ENCODE data around the gene RHBDD1. TPM values are rescaled to one million over a fixed set of nuclear protein-coding genes. Genes with fewer than 3 reads are reported as not detected.

RHBDD1 gene
- total RNA-seq, 2 donors from 2014 or later, result 10.2 to 17.3 TPM

DNA sequence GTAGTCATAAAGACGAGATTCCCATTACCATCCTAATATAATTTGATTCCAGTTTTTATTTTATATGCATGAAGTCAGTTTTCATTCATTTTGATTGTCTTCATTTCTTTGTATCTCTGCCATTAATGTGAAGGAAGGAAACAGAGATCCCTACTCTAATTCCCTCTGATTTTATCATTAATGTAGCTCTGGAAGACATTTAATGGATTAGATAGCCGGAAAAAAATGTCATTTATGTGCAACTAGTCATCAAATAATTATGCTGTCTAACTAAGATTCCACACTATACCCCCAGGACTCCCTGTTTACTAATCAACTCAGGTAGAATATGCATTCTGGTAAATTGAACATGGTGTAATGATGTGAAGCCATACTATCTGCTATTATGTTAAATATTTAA, 19.9 kb downstream of the RHBDD1 start:
- no peak overlapping the region for H3K27ac ChIP-seq
- ATAC-seq (ENCODE audit: insufficient number of reproducible peaks, low FRiP score, low read depth) (no peak), DNase-seq (ENCODE audit: low spot score) (no peak)
- TF ChIP-seq, protein P1, sequence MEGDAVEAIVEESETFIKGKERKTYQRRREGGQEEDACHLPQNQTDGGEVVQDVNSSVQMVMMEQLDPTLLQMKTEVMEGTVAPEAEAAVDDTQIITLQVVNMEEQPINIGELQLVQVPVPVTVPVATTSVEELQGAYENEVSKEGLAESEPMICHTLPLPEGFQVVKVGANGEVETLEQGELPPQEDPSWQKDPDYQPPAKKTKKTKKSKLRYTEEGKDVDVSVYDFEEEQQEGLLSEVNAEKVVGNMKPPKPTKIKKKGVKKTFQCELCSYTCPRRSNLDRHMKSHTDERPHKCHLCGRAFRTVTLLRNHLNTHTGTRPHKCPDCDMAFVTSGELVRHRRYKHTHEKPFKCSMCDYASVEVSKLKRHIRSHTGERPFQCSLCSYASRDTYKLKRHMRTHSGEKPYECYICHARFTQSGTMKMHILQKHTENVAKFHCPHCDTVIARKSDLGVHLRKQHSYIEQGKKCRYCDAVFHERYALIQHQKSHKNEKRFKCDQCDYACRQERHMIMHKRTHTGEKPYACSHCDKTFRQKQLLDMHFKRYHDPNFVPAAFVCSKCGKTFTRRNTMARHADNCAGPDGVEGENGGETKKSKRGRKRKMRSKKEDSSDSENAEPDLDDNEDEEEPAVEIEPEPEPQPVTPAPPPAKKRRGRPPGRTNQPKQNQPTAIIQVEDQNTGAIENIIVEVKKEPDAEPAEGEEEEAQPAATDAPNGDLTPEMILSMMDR (IDR thresholded peaks at IDR 0.05), result no peak
- no peaks in the 10 kb centered on the region for H3K36me3 ChIP-seq
- no peaks in the 10 kb centered on the region for H3K27me3 ChIP-seq (replicated peaks; ENCODE audit: insufficient read depth)
- no peak overlapping the region for H3K4me3 ChIP-seq
- H3K4me1 ChIP-seq (ENCODE audit: control insufficient read depth in 1 of 2, low read depth in 2 of 2), result no peaks in the 10 kb centered on the region
- H3K9me3 ChIP-seq, result no peaks in the 10 kb centered on the region

DNA sequence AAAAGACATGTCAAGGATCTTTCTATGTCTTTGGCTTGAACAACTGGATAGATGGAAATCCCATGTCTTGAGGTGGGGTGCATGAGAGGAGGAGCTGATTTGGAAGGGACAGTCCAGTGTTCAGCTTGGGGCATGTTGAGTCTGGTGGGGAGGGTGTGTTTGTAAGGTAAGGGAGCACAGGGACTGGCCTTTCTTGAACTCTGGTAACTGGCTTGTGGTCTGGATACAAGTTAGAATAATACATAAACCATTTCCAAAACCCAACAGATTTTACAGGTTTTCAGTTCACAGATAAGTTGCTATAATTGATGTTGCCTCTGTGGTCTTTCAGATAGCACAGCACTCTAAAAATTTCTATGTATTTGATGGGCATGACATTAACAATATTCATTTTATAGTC, 24.2 kb downstream of the RHBDD1 start:
- Histone ChIP-seq H3K4me3 (no peak overlapping the region), H3K9me3 (no peaks in the 10 kb centered on the region), H3K27me3 (replicated peaks; ENCODE audit: insufficient read depth) (no peaks in the 10 kb centered on the region), H3K27ac (no peak overlapping the region), H3K36me3 (peaks cover 2% of the 10 kb centered on the region), H3K4me1 (ENCODE audit: control insufficient read depth in 1 of 2, low read depth in 2 of 2) (peaks cover 0 to 5% of the 10 kb centered on the region in 2 donors)
- no peak for ATAC-seq (ENCODE audit: insufficient number of reproducible peaks, low FRiP score, low read depth)
- TF ChIP-seq, protein P1 (IDR thresholded peaks at IDR 0.05), result no peak
- DNase-seq (ENCODE audit: low spot score), result no peak

DNA sequence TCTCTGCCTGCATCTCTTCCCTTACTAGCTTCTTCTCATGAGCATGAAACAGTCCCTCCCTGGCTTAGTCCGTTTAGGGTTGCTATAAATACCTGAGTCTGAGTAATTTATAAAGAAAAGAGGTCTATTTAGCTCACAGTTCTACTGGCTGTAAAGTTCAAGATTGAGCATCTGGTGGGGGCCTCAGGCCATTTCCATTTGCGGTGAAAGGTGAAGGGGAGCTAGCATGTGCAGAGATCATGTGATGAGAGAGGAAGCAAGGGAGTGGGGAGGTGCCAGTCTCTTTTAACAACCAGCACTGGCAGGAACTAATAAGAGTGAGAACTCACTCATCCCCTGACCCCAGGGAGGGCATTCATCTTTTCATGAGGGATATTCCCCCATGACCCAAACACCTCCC, 26.8 kb downstream of the RHBDD1 start:
- ATAC-seq (ENCODE audit: insufficient number of reproducible peaks, low FRiP score, low read depth), result no peak
- H3K27ac ChIP-seq, result no peak overlapping the region
- no peak for DNase-seq (ENCODE audit: low spot score)
- no peaks in the 10 kb centered on the region for H3K9me3 ChIP-seq
- TF ChIP-seq, protein P1 (IDR thresholded peaks at IDR 0.05), result no peak
- peaks cover 9% of the 10 kb centered on the region for H3K36me3 ChIP-seq
- H3K4me3 ChIP-seq, result no peak overlapping the region
- H3K27me3 ChIP-seq (replicated peaks; ENCODE audit: insufficient read depth), result no peaks in the 10 kb centered on the region
- H3K4me1 ChIP-seq (ENCODE audit: control insufficient read depth in 1 of 2, low read depth in 2 of 2), result peaks cover 0 to 5% of the 10 kb centered on the region in 2 donors

DNA sequence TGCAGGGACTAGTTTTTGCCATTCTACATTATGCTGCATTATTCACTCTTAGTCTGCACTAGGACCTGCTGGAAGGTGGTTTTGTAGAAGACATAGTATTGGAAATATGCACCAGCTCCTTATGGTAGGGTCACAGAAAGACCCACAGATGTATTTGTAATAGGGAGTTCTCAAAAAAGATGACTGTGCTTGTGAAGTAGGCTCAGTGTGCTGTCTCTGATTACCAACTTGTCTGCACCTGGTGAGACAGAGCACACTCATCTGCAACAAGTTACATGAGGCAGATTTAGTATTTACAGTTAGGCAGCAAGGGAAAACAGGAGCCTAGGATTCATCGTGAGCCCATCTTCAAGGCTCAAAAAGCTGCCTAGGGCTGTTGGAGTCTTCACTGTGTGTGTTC, 29.4 kb downstream of the RHBDD1 start:
- Histone ChIP-seq H3K36me3 (peaks cover 13% of the 10 kb centered on the region), H3K4me1 (ENCODE audit: control insufficient read depth in 1 of 2, low read depth in 2 of 2) (peaks cover 0 to 5% of the 10 kb centered on the region in 2 donors)
- ATAC-seq (ENCODE audit: insufficient number of reproducible peaks, low FRiP score, low read depth), result no peak

DNA sequence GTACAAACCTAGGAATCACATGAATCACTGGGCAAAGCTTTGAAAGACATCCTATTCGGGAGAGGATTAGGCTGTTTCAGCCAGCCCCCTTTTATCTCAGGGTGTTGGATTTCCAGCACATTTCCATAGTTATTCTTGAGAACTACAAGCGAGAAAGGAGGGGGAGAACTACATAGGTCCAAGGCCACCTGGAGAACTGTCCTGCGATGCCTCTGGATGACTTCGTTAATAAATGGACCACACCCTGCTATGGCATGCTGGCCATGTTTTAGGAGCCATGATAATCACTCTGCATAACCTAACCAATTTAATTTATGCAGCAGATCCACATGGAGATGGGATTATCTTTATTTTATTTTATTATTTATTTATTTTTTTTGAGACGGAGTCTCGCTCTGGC, 29.9 kb downstream of the RHBDD1 start:
- Histone ChIP-seq H3K4me1 (ENCODE audit: control insufficient read depth in 1 of 2, low read depth in 2 of 2) (peaks cover 0 to 5% of the 10 kb centered on the region in 2 donors), H3K27me3 (replicated peaks; ENCODE audit: insufficient read depth) (no peaks in the 10 kb centered on the region), H3K9me3 (no peaks in the 10 kb centered on the region), H3K36me3 (peaks cover 13% of the 10 kb centered on the region), H3K4me3 (no peak overlapping the region), H3K27ac (no peak overlapping the region)
- DNase-seq (ENCODE audit: low spot score), result no peak
- ATAC-seq (ENCODE audit: insufficient number of reproducible peaks, low FRiP score, low read depth), result no peak
- TF ChIP-seq, protein P1 (IDR thresholded peaks at IDR 0.05), result no peak

More for the DNA sequence above, 29.4 kb downstream of the RHBDD1 start:
- Histone ChIP-seq H3K4me3 (no peak overlapping the region), H3K27me3 (replicated peaks; ENCODE audit: insufficient read depth) (no peaks in the 10 kb centered on the region), H3K27ac (no peak overlapping the region), H3K9me3 (no peaks in the 10 kb centered on the region)
- TF ChIP-seq, protein P1 (IDR thresholded peaks at IDR 0.05), result no peak
- DNase-seq (ENCODE audit: low spot score), result no peak
